22Rv1 (cell line): ENCODE data around the gene UBE2L5.

Experiments
- H3K27ac ChIP-seq: fragments of 450-650 bp; 2 replicates; pipeline ENCODE4 v1.5.1; 2017
- ZFX ChIP-seq: fragments of 450-650 bp; IDR thresholded peaks from 2 replicates; pipeline ENCODE4 v1.6.1; 2017; ENCODE audit warnings: antibody characterized with exemption, borderline replicate concordance
- TF ChIP-seq, protein P1 (sequence below): fragments of 450-650 bp; IDR thresholded peaks from 2 replicates; pipeline ENCODE4 v1.5.1; 2017; ENCODE audit warnings: mild to moderate bottlenecking

UBE2L5 gene

DNA sequence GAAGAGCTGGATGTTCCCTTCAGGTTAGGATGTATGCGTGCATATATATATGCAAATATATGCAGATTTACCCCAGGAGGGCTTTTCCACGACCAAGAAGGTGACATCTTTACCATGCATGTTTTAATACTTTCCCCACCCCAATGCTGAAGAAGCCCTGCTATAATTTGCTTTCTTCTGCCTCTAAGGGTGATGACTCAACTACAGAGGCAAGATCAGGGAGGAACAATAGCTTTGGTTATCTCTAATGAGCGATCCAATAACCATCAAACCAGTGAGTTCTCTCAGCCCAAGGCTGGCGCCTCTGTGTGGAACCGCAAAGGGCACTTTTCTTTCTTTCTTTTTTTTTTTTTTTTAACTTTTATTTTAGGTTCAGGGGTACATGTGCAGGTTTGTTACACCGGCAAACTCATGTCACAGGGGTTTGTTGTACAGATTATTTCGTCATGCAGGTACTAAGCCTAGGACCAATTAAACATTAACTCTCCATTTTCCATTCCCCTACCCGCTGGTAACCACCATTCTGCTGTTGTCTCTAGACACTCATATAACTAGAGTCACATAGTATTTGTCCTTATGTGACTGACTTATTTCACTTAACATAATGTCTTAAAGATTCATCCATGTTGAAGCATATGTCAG is 25.7 kb upstream of the UBE2L5 start:
- TF ChIP-seq ZFX: no peak
- TF ChIP-seq, protein P1, sequence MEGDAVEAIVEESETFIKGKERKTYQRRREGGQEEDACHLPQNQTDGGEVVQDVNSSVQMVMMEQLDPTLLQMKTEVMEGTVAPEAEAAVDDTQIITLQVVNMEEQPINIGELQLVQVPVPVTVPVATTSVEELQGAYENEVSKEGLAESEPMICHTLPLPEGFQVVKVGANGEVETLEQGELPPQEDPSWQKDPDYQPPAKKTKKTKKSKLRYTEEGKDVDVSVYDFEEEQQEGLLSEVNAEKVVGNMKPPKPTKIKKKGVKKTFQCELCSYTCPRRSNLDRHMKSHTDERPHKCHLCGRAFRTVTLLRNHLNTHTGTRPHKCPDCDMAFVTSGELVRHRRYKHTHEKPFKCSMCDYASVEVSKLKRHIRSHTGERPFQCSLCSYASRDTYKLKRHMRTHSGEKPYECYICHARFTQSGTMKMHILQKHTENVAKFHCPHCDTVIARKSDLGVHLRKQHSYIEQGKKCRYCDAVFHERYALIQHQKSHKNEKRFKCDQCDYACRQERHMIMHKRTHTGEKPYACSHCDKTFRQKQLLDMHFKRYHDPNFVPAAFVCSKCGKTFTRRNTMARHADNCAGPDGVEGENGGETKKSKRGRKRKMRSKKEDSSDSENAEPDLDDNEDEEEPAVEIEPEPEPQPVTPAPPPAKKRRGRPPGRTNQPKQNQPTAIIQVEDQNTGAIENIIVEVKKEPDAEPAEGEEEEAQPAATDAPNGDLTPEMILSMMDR: no peak
- H3K27ac ChIP-seq: no peak overlapping the region

- TF ChIP-seq, protein P1: no peak
- H3K27ac ChIP-seq: no peak overlapping the region
Observed at GRCh38 chr13:30398601-30399072, 23.7 kb upstream of the UBE2L5 start.

DNA sequence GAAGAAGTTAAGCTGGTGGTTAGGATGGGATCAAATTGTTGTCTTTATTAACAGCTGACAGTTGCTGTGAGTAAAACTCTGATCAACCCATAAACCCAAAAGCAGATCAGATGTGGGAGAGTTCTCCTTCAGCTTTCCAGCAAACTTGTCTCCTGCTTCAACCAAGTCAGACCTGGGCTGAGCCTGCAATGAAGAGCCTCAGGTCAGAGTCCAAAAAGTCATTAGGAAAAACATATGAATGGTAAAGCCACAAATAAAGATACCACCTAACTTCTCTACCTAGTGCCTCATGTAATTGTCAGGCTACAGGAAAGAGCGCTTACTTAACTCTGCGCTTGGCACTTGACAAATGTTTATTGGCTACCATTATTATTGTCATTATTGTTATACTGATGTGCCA is 21.9 kb upstream of the UBE2L5 start:
- H3K27ac ChIP-seq: no peak overlapping the region
- TF ChIP-seq, protein P1: no peak
- TF ChIP-seq ZFX: no peak

DNA sequence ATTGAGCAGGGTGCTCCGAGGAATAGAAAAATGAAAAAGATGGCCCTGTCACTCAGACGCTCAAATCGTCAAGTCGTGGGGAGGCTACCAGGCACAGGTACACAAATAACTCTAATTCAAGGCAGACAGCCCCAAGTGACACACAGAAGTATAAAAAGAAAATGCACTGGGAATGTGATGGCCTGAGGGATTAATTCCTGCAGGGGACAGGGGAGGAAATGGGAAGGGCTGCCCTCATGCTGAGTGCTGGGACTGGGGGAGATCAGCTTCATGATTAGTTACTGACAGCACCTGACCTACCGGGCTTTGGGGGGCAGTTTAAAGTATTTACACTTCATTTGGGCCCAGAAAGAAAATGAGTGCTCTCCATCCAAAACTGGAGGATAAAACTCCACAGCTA is 20.9 kb upstream of the UBE2L5 start:
- TF ChIP-seq, protein P1: no peak
- no peak for TF ChIP-seq ZFX
- H3K27ac ChIP-seq: no peak overlapping the region

DNA sequence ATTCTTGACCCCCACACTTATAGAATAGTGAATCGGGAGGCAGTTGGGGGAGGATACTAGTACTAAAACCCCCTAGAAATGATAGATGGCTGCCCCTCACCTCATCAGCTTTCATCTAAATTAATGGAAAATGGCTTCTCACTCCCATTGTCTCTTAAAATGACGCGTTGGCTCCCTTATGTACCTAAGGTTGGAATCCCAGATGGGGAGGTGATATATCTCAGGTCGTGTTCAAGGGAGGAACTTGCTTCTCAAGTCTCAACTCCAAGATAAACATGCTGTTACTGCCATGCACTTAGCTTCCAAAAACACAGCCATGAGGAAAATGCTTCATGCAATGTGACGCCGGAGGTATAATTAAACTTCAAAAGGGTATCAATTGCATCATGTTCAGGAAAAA is 18.8 kb upstream of the UBE2L5 start:
- TF ChIP-seq ZFX: no peak
- TF ChIP-seq, protein P1: no peak

GRCh38 chr13:30404207-30404606 is 18.1 kb upstream of the UBE2L5 start:
- no peak overlapping the region for H3K27ac ChIP-seq
- TF ChIP-seq, protein P1: no peak
- no peak for TF ChIP-seq ZFX

More for the DNA sequence above, 18.8 kb upstream of the UBE2L5 start:
- no peak overlapping the region for H3K27ac ChIP-seq

DNA sequence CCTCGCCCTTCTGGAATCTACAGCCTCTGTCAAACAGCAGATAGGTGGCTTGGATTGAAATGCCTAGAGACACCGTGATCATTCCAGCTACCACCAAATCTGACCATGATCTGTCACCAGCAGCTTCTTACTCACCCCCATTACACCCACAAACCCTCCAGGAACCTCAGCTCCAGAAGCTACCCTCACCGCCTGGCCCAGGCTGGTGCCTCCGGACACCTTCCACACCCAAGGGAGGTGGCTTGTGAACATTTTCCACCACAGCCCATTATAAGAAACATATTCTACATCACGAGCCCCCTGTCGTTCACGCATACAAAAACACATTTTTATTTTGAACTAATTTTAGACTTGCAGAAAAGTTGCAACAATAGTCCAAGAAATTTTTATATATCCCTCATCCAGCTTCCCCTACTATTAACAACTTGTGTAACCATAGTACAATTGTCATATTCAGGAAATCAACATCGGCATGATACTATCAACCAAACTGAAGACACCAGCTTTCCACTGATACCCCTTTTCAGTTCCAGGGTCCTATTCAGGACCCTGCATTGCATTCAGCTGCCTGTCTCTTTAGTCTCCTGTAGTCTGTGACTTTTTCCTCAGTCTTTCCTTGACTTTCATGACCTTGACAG is 15.4 kb upstream of the UBE2L5 start:
- TF ChIP-seq, protein P1: no peak
- TF ChIP-seq ZFX: no peak

More for the DNA sequence above, 15.4 kb upstream of the UBE2L5 start:
- H3K27ac ChIP-seq: no peak overlapping the region
